Keratinocyte (primary cell): Measurements from ENCODE around the gene CILP2.

ENCODE experiments used
- CTCF ChIP-seq, 3 experiments: IDR thresholded peaks in 1 of 3; conservative IDR thresholded peaks in 1 of 3; optimal IDR thresholded peaks in 1 of 3; 2 replicates in 2 of 3; 3 replicates in 1 of 3; pipeline versions ENCODE3 to v1.5.1; 2011; ENCODE audit warnings: low read length in 3 of 3, mild to moderate bottlenecking in 3 of 3, moderate library complexity in 2 of 3, control low read depth in 1 of 3, inconsistent platforms in 1 of 3; ENCODE audit not compliant: insufficient read depth in 2 of 3; ENCODE audit errors: extremely low read depth in 1 of 3
- EZH2 ChIP-seq: IDR thresholded peaks from one replicate; pipeline ENCODE4 v1.6.1; 2012; ENCODE audit warnings: inconsistent platforms, mild to moderate bottlenecking, low read length, moderate library complexity

- TF ChIP-seq CTCF (optimal IDR thresholded peaks at IDR 0.05 in 1 of 3, IDR thresholded peaks at IDR 0.05 in 1 of 3, conservative IDR thresholded peaks at IDR 0.05 in 1 of 3; ENCODE audit: extremely low read depth in 1 of 3, insufficient read depth in 2 of 3, low read length in 3 of 3) (no peak), EZH2 (no peak)
Measured at GRCh38 chr19:19568802-19569756, 31.0 kb downstream of the CILP2 start.
